Lower leg skin (tissue), 4 donors: Measurements from ENCODE around the gene CHIC2. TPM values are rescaled to one million over a fixed set of nuclear protein-coding genes. Genes with fewer than 3 reads are reported as not detected.

ENCODE experiments used
- DNase-seq, 2 donors: peaks; one replicate each; pipeline ENCODE4 v3.0.0-alpha.2; 2019; ENCODE audit warnings: low spot score in 2 of 2
- H3K4me3 ChIP-seq: fragments of 200-600 bp; sonication (generic); 2 replicates; pipeline ENCODE4 v1.5.1; 2017; ENCODE audit warnings: mild to moderate bottlenecking, low read depth; ENCODE audit not compliant: poor library complexity, severe bottlenecking
- POLR2A ChIP-seq, 2 donors: fragments of 450-650 bp; IDR thresholded peaks; one replicate each; pipeline ENCODE4 v1.6.1; 2016 to 2017; ENCODE audit warnings: antibody characterized with exemption in 2 of 2, mild to moderate bottlenecking in 1 of 2, moderate library complexity in 1 of 2
- WGBS, 2 donors: methylation state at CpG; one replicate each; pipeline ENCODE4 v1.1.5; 2018; 5-methylcytosine and 5-hydroxymethylcytosine counted together
- intact Hi-C: fragments of 100-400 bp; cut with DNase I; formaldehyde crosslinking; loops from one replicate; pipeline ENCODE4 v1.15.0; 2023; ENCODE audit warnings: low total_unique reads
- total RNA-seq, 4 donors: library from RNA; depleted of rRNA; stranded (reverse); fragments of >200 nt; gene quantifications; one replicate each; pipeline ENCODE4 v1.1.0, GENCODE V29; 2016
- TF ChIP-seq, protein P1 (sequence below), 3 donors: fragments of 450-650 bp; IDR thresholded peaks; one replicate each; pipeline ENCODE4 v1.5.1; 2016; ENCODE audit warnings: antibody characterized with exemption in 3 of 3, mild to moderate bottlenecking in 3 of 3, moderate library complexity in 2 of 3

The CHIC2 gene
- total RNA-seq, 4 donors from 2014 or later, result 63.0 to 80.7 (median 69.8) TPM

GRCh38 chr4:54099748-54100574 lies 35.6 kb upstream of the CHIC2 start, which contains the start of gene GSX2:
TSS of gene GSX2 (plus strand) at chr4:54100163. CDS start at chr4:54100345, 182 bp downstream.
- intact Hi-C loops, result no loop called here
- 2 to 3% methylated on average over 29 to 60 of the region's 66 CpGs for WGBS, 2 donors
- TF ChIP-seq, protein P1, sequence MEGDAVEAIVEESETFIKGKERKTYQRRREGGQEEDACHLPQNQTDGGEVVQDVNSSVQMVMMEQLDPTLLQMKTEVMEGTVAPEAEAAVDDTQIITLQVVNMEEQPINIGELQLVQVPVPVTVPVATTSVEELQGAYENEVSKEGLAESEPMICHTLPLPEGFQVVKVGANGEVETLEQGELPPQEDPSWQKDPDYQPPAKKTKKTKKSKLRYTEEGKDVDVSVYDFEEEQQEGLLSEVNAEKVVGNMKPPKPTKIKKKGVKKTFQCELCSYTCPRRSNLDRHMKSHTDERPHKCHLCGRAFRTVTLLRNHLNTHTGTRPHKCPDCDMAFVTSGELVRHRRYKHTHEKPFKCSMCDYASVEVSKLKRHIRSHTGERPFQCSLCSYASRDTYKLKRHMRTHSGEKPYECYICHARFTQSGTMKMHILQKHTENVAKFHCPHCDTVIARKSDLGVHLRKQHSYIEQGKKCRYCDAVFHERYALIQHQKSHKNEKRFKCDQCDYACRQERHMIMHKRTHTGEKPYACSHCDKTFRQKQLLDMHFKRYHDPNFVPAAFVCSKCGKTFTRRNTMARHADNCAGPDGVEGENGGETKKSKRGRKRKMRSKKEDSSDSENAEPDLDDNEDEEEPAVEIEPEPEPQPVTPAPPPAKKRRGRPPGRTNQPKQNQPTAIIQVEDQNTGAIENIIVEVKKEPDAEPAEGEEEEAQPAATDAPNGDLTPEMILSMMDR (IDR thresholded peaks at IDR 0.05), result no peak
- TF ChIP-seq POLR2A (IDR thresholded peaks at IDR 0.05), result no peak
- H3K4me3 ChIP-seq, result no peak within 1 kb of the TSS
- DNase-seq, result peak in 1 of 2 donors; percentile 93

- TF ChIP-seq, protein P1 (IDR thresholded peaks at IDR 0.05), result no peak
- no peak for TF ChIP-seq POLR2A (IDR thresholded peaks at IDR 0.05)
- 11 to 15% methylated on average over 17 of the region's 17 CpGs for WGBS, 2 donors
- intact Hi-C loops, result no loop called here
- no peak overlapping the region for H3K4me3 ChIP-seq
- no peak for DNase-seq
Measured at GRCh38 chr4:54099287-54099747, 34.9 kb upstream of the CHIC2 start.

DNA sequence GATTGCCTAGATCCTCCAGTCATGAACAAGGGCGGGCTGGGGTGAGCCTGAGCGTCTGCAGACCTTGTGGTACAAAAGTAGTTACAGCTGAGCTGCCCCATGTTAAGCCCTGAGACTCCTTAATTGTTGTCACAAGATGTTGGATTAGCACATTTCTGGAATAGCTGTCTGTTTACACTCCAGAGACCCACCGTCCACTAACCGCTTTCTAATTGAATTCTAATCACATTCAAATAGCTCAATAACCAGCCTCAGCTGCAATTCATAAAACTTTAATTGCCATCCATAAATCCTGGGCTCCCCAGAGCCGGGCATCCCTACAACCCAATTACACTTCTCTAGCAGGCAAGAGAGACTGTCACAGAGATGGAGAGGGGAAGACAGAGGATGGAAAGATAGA lies 34.0 kb upstream of the CHIC2 start:
- intact Hi-C loops, result no loop called here
- 19 to 20% methylated on average over 5 of the region's 5 CpGs for WGBS, 2 donors
- H3K4me3 ChIP-seq, result no peak overlapping the region
- TF ChIP-seq POLR2A (IDR thresholded peaks at IDR 0.05), result no peak
- TF ChIP-seq, protein P1 (IDR thresholded peaks at IDR 0.05), result no peak
- DNase-seq, result no peak

GRCh38 chr4:54097152-54097551 lies 32.7 kb upstream of the CHIC2 start:
- intact Hi-C loops, result no loop called here
- DNase-seq, result no peak
- TF ChIP-seq, protein P1 (IDR thresholded peaks at IDR 0.05), result no peak
- no peak for TF ChIP-seq POLR2A (IDR thresholded peaks at IDR 0.05)
- no peak overlapping the region for H3K4me3 ChIP-seq
- WGBS, 2 donors, result 55% methylated on average over 6 of the region's 6 CpGs

- intact Hi-C loops, result no loop called here
- H3K4me3 ChIP-seq, result no peak overlapping the region
- DNase-seq, result no peak
Measured at GRCh38 chr4:54096295-54096962, 32.0 kb upstream of the CHIC2 start.

More at GRCh38 chr4:54096295-54096962, 32.0 kb upstream of the CHIC2 start:
- 47 to 52% methylated on average over 13 of the region's 13 CpGs for WGBS, 2 donors
- TF ChIP-seq, protein P1 (IDR thresholded peaks at IDR 0.05), result no peak
- no peak for TF ChIP-seq POLR2A (IDR thresholded peaks at IDR 0.05)
